HG03571 (cell line): ENCODE results near the gene RNU6-9.

Experiments
- ATAC-seq: cut with Tn5 transposase; IDR thresholded peaks from one replicate; pipeline ENCODE4 v1.9.1; 2021; ENCODE audit not compliant: unreplicated experiment

RNU6-9 gene

GRCh38 chr19:861756-862580, 31.3 kb upstream of the RNU6-9 start:
- ATAC-seq, result no peak

GRCh38 chr19:862581-863314, 30.5 kb upstream of the RNU6-9 start:
- ATAC-seq, result no peak

GRCh38 chr19:863315-863620, 30.0 kb upstream of the RNU6-9 start:
- no peak for ATAC-seq

GRCh38 chr19:866769-867300, 26.4 kb upstream of the RNU6-9 start:
- no peak for ATAC-seq

GRCh38 chr19:867301-867793, 25.9 kb upstream of the RNU6-9 start:
- ATAC-seq, result no peak

- no peak for ATAC-seq
Observed at GRCh38 chr19:867855-868457, 25.3 kb upstream of the RNU6-9 start.

- no peak for ATAC-seq
Observed at GRCh38 chr19:868458-869244, 24.6 kb upstream of the RNU6-9 start.

- no peak for ATAC-seq
Observed at GRCh38 chr19:869245-870177, 23.8 kb upstream of the RNU6-9 start.

GRCh38 chr19:870314-870713, 23.0 kb upstream of the RNU6-9 start:
- no peak for ATAC-seq

- no peak for ATAC-seq
Observed at GRCh38 chr19:870963-871401, 22.3 kb upstream of the RNU6-9 start.

- no peak for ATAC-seq
Observed at GRCh38 chr19:871446-872265, 21.6 kb upstream of the RNU6-9 start.

- ATAC-seq, result no peak
Observed at GRCh38 chr19:872266-872951, 20.9 kb upstream of the RNU6-9 start.

- ATAC-seq, result no peak
Observed at GRCh38 chr19:873084-873483, 20.2 kb upstream of the RNU6-9 start.

- ATAC-seq, result no peak
Observed at GRCh38 chr19:873561-874041, 19.7 kb upstream of the RNU6-9 start.

- no peak for ATAC-seq
Observed at GRCh38 chr19:875265-875879, 17.9 kb upstream of the RNU6-9 start.

- no peak for ATAC-seq
Observed at GRCh38 chr19:876089-876488, 17.2 kb upstream of the RNU6-9 start.

- no peak for ATAC-seq
Observed at GRCh38 chr19:876780-877314, 16.4 kb upstream of the RNU6-9 start.
